ENCODE measurements around the gene ARCN1. TPM values are rescaled to one million over a fixed set of nuclear protein-coding genes. Genes with fewer than 3 reads are reported as not detected.

The ARCN1 gene
- total and polyA plus RNA-seq, 2 donors (not counting 1 experiment from before 2014, with no cell fraction given): 42.9 to 83.2 TPM

DNA sequence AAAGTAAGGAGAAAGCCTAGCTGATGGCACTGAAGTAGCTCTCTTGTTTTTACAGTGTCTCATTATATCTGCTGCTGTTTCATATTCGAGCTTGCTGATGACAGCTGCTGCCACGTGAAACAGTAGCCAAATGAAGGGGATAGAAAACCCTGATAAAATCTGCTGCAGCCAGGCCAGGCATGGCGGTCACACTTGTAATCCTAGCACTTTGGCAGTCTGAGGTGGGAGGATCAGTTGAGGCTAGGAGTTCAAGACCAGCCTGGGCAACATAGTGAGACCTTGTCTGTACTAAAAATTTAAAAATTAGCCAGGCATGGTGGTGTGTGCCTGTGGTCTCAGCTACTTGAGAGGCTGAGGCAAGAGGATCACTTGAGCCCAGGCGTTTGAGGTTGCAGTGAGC, 19.9 kb upstream of the ARCN1 start:
- ATAC-seq (ENCODE audit: low read depth) (no peak), DNase-seq (no peak)
- ChIA-PET CTCF (no interaction called here), POLR2A (no interaction called here)
- H3K36me3 ChIP-seq (replicated peaks in 1 of 2; ENCODE audit: control extremely low read depth in 1 of 2, control insufficient read depth in 1 of 2, extremely low read depth in 1 of 2, insufficient read depth in 2 of 2, low read length in 1 of 2): peaks cover under 1 to 24% of the 10 kb centered on the region in 2 experiments
- no peak overlapping the region for H3K4me2 ChIP-seq (replicated peaks; ENCODE audit: low read depth, low read length, poor library complexity, severe bottlenecking)
- intact Hi-C loops (cut with micrococcal nuclease): no loop called here
- no peaks in the 10 kb centered on the region for H3K27me3 ChIP-seq (replicated peaks in 1 of 4; ENCODE audit: control extremely low read depth in 1 of 4, control insufficient read depth in 3 of 4, insufficient read depth in 4 of 4, low read length in 3 of 4)
- Mint-ChIP-seq H3K4me3 (no peak overlapping the region), H3K27me3 (no peaks in the 10 kb centered on the region), H3K9me3 (ENCODE audit: insufficient read depth) (no peaks in the 10 kb centered on the region), H3K4me1 (no peaks in the 10 kb centered on the region), H3K27ac (no peak overlapping the region)
- no peak overlapping the region for H3K4me3 ChIP-seq (ENCODE audit: control extremely low read depth in 1 of 5, extremely low read depth in 1 of 5, insufficient read depth in 1 of 5, low read depth in 2 of 5, low read length in 4 of 5)
- WGBS (ENCODE audit: insufficient coverage): 95% methylated on average over 4 of the region's 4 CpGs
- no peak for TF ChIP-seq EZH2 (IDR thresholded peaks at IDR 0.05; ENCODE audit: borderline replicate concordance, insufficient read depth, low read depth, low read length, poor library complexity, severe bottlenecking)
- TF ChIP-seq, protein P1, sequence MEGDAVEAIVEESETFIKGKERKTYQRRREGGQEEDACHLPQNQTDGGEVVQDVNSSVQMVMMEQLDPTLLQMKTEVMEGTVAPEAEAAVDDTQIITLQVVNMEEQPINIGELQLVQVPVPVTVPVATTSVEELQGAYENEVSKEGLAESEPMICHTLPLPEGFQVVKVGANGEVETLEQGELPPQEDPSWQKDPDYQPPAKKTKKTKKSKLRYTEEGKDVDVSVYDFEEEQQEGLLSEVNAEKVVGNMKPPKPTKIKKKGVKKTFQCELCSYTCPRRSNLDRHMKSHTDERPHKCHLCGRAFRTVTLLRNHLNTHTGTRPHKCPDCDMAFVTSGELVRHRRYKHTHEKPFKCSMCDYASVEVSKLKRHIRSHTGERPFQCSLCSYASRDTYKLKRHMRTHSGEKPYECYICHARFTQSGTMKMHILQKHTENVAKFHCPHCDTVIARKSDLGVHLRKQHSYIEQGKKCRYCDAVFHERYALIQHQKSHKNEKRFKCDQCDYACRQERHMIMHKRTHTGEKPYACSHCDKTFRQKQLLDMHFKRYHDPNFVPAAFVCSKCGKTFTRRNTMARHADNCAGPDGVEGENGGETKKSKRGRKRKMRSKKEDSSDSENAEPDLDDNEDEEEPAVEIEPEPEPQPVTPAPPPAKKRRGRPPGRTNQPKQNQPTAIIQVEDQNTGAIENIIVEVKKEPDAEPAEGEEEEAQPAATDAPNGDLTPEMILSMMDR (IDR thresholded peaks at IDR 0.05): no peak
- no peaks in the 10 kb centered on the region for H3K4me1 ChIP-seq (ENCODE audit: control insufficient read depth in 2 of 2, insufficient read depth in 2 of 2, low read length in 2 of 2)
- no peak overlapping the region for H3K9ac ChIP-seq (ENCODE audit: low read length)
- H3K9me3 ChIP-seq (ENCODE audit: control extremely low read depth in 1 of 3, control insufficient read depth in 2 of 3, insufficient read depth in 1 of 3, low read length in 2 of 3): no peaks in the 10 kb centered on the region
- no peak overlapping the region for H2AFZ ChIP-seq (ENCODE audit: insufficient read depth, low read depth, low read length, poor library complexity, severe bottlenecking)
- no peaks in the 10 kb centered on the region for H4K20me1 ChIP-seq (ENCODE audit: control insufficient read depth, insufficient read depth, low read length, poor library complexity, severe bottlenecking)
- no peaks in the 10 kb centered on the region for H3K79me2 ChIP-seq (ENCODE audit: control insufficient read depth, insufficient read depth, low read length)
- no peak overlapping the region for H3K27ac ChIP-seq (ENCODE audit: low read length in 2 of 2)

DNA sequence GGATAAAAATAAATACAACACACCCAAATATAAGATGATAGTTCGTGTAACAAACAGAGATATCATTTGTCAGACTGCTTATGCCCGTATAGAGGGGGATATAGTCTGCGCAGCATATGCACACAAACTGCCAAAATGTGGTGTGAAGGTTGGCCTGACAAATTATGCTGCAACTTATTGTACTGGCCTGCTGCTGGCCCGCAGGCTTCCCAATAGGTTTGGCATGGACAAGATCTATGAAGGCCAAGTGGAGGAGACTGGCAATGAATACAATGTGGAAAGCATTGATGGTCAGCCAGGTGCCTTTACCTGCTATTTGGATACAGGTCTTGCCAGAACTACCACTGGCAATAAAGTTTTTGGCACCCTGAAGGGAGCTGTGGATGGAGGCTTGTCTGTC, 11.4 kb upstream of the ARCN1 start:
- Histone ChIP-seq H4K20me1 (ENCODE audit: control insufficient read depth, insufficient read depth, low read length, poor library complexity, severe bottlenecking) (no peaks in the 10 kb centered on the region), H2AFZ (ENCODE audit: insufficient read depth, low read depth, low read length, poor library complexity, severe bottlenecking) (no peak overlapping the region), H3K9ac (ENCODE audit: low read length) (no peak overlapping the region), H3K9me3 (ENCODE audit: control extremely low read depth in 1 of 3, control insufficient read depth in 2 of 3, insufficient read depth in 1 of 3, low read length in 2 of 3) (no peaks in the 10 kb centered on the region), H3K27ac (ENCODE audit: low read length in 2 of 2) (no peak overlapping the region), H3K4me1 (ENCODE audit: control insufficient read depth in 2 of 2, insufficient read depth in 2 of 2, low read length in 2 of 2) (peaks cover 3 to 8% of the 10 kb centered on the region in 2 donors), H3K27me3 (replicated peaks in 1 of 4; ENCODE audit: control extremely low read depth in 1 of 4, control insufficient read depth in 3 of 4, insufficient read depth in 4 of 4, low read length in 3 of 4) (no peaks in the 10 kb centered on the region), H3K36me3 (replicated peaks in 1 of 2; ENCODE audit: control extremely low read depth in 1 of 2, control insufficient read depth in 1 of 2, extremely low read depth in 1 of 2, insufficient read depth in 2 of 2, low read length in 1 of 2) (peaks cover 4 to 18% of the 10 kb centered on the region in 2 experiments), H3K4me3 (ENCODE audit: control extremely low read depth in 1 of 5, extremely low read depth in 1 of 5, insufficient read depth in 1 of 5, low read depth in 2 of 5, low read length in 4 of 5) (no peak overlapping the region), H3K4me2 (replicated peaks; ENCODE audit: low read depth, low read length, poor library complexity, severe bottlenecking) (no peak overlapping the region), H3K79me2 (ENCODE audit: control insufficient read depth, insufficient read depth, low read length) (peaks cover 4% of the 10 kb centered on the region)
- H3K27ac Mint-ChIP-seq: no peak overlapping the region
- H3K27me3 Mint-ChIP-seq: no peaks in the 10 kb centered on the region
- 96% methylated on average over 3 of the region's 4 CpGs for WGBS (ENCODE audit: insufficient coverage)
- ATAC-seq (ENCODE audit: low read depth): no peak
- POLR2A ChIA-PET: interaction anchor here (0.6 kb wide), 1 partner anchor 318 kb away, joined by 7 read pairs; no protein-coding TSS in a partner anchor
- H3K9me3 Mint-ChIP-seq (ENCODE audit: insufficient read depth): no peaks in the 10 kb centered on the region
- intact Hi-C loops (cut with micrococcal nuclease): no loop called here
- peaks cover 10% of the 10 kb centered on the region for H3K4me1 Mint-ChIP-seq
- DNase-seq: no peak
- TF ChIP-seq, protein P1 (IDR thresholded peaks at IDR 0.05): no peak
- TF ChIP-seq EZH2 (IDR thresholded peaks at IDR 0.05; ENCODE audit: borderline replicate concordance, insufficient read depth, low read depth, low read length, poor library complexity, severe bottlenecking): no peak
- CTCF ChIA-PET: interaction anchor here (0.7 kb wide), 1 partner anchor 192 kb away, joined by 3 read pairs; no protein-coding TSS in a partner anchor
- H3K4me3 Mint-ChIP-seq: no peak overlapping the region

Measured in B cell (primary cell).